Measurements from ENCODE around the gene NRAS.

GRCh38 chr1:114666954-114667353 is 49.6 kb downstream of the NRAS start:
- TF ChIP-seq, protein P1, sequence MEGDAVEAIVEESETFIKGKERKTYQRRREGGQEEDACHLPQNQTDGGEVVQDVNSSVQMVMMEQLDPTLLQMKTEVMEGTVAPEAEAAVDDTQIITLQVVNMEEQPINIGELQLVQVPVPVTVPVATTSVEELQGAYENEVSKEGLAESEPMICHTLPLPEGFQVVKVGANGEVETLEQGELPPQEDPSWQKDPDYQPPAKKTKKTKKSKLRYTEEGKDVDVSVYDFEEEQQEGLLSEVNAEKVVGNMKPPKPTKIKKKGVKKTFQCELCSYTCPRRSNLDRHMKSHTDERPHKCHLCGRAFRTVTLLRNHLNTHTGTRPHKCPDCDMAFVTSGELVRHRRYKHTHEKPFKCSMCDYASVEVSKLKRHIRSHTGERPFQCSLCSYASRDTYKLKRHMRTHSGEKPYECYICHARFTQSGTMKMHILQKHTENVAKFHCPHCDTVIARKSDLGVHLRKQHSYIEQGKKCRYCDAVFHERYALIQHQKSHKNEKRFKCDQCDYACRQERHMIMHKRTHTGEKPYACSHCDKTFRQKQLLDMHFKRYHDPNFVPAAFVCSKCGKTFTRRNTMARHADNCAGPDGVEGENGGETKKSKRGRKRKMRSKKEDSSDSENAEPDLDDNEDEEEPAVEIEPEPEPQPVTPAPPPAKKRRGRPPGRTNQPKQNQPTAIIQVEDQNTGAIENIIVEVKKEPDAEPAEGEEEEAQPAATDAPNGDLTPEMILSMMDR (IDR thresholded peaks at IDR 0.05) = no peak
- no peak for TF ChIP-seq POLR2A (IDR thresholded peaks at IDR 0.05)

Data from heart left ventricle (tissue), 13 donors.